Measurements from ENCODE around the gene SGMS2. TPM values are rescaled to one million over a fixed set of nuclear protein-coding genes. Genes with fewer than 3 reads are reported as not detected.

Gene SGMS2
- total RNA-seq, 2 experiments from 2014 or later = 0.46 TPM

GRCh38 chr4:107862658-107863057 lies 37.9 kb downstream of the SGMS2 start:
- ChIA-PET POLR2A (no interaction called here), CTCF (no interaction called here)

DNA sequence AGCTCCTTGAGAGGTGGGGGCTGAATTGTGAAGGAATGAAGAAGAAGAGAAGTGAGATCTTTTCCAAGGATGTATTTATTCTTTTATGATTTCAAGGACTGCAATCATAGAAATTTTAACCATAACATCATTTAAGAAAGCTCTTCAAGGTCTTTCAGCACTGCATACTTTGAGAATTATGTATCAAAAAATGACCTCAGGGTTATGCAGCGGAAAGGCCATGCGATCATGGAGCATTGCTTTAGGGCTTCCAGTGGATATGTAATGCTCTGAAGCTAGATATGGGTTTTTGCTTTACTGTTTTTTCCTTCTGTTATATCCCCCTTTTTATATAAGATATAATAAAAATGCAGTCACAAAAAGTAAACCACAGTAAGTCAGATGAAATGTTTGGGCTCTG lies 38.7 kb downstream of the SGMS2 start:
- POLR2A ChIA-PET = no interaction called here
- CTCF ChIA-PET = no interaction called here

GRCh38 chr4:107863850-107864371 lies 39.2 kb downstream of the SGMS2 start:
- POLR2A ChIA-PET = no interaction called here
- CTCF ChIA-PET = no interaction called here

DNA sequence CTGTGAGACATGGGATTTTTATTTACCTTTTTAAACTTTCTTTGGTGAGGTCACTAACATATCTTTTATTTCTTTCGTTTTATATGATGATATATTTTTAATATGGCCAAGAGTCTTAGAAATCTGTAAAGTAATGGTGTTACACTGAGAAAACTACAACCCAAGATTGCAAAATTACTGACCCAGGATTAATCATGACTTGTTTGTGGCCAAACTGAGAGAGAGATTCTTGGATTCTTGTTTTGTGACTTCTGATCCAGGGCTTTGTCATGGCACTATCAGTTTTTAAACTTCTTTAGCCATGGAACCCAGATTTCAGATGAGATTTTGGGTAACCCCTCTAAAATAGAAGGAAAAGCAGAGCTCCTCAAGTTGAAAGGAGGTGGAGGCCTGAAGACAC lies 42.0 kb downstream of the SGMS2 start:
- CTCF ChIA-PET = no interaction called here
- POLR2A ChIA-PET = no interaction called here

- ChIA-PET POLR2A (no interaction called here), CTCF (interaction anchor here (0.5 kb wide), 1 partner anchor 858 kb away, joined by 3 read pairs; no protein-coding TSS in a partner anchor)
Observed at GRCh38 chr4:107870236-107870635, 45.5 kb downstream of the SGMS2 start.

GRCh38 chr4:107870916-107871786 lies 46.4 kb downstream of the SGMS2 start:
- ChIA-PET POLR2A (no interaction called here), CTCF (no interaction called here)

- CTCF ChIA-PET = no interaction called here
- POLR2A ChIA-PET = no interaction called here
Observed at GRCh38 chr4:107874024-107874423, 49.3 kb downstream of the SGMS2 start.

DNA sequence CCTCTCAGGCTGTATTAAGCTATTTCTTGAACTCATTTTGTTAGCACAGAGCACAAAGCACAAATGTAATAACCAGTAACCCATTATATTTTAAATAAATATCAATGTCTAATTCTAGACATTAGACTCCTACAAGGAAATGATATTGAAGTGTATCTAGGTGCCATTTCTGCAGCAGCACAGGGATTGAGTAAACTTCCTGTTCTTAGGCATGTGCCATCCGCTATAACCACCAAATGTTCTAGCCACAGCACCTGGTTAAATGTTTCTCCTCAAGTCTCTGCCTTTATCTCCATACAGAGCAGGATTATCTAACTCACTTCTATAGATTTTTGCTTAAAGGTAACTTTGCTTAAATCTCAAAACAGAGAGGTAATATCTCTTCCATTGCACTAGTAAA lies 51.4 kb downstream of the SGMS2 start:
- CTCF ChIA-PET = no interaction called here

DNA sequence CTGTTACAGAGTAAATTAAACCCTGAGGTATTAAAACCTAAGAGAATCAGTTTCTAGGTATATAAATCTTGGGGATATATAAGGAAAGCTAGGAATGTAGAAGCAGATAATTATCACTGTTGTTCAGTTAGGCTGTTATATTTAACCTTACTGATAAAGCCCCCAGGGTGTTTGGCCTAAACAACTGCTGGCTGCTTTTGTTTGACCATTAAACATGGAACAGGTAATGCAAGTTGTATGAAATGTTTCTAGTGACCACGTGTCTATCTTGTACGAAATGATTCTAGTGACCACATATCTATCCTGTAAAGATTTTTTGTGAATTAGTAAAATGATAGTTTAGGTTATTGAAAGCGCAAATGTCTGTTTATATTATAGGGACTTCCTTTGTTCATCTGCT lies 52.6 kb downstream of the SGMS2 start:
- ChIA-PET CTCF (no interaction called here), POLR2A (no interaction called here)

More for the DNA sequence above, 51.4 kb downstream of the SGMS2 start:
- POLR2A ChIA-PET = no interaction called here

GRCh38 chr4:107885865-107886264 lies 61.1 kb downstream of the SGMS2 start:
- ChIA-PET POLR2A (no interaction called here), CTCF (no interaction called here)

- ChIA-PET POLR2A (interaction anchor here (0.6 kb wide), 1 partner anchor 66 kb away, joined by 3 read pairs; no protein-coding TSS in a partner anchor), CTCF (no interaction called here)
Observed at GRCh38 chr4:107888237-107888636, 63.5 kb downstream of the SGMS2 start.

GRCh38 chr4:107890779-107891178 lies 66.0 kb downstream of the SGMS2 start:
- CTCF ChIA-PET = no interaction called here
- POLR2A ChIA-PET = no interaction called here

- ChIA-PET POLR2A (no interaction called here), CTCF (no interaction called here)
Observed at GRCh38 chr4:107891299-107891698, 66.6 kb downstream of the SGMS2 start.

- CTCF ChIA-PET = no interaction called here
- POLR2A ChIA-PET = no interaction called here
Observed at GRCh38 chr4:107893171-107894137, 68.7 kb downstream of the SGMS2 start.

DNA sequence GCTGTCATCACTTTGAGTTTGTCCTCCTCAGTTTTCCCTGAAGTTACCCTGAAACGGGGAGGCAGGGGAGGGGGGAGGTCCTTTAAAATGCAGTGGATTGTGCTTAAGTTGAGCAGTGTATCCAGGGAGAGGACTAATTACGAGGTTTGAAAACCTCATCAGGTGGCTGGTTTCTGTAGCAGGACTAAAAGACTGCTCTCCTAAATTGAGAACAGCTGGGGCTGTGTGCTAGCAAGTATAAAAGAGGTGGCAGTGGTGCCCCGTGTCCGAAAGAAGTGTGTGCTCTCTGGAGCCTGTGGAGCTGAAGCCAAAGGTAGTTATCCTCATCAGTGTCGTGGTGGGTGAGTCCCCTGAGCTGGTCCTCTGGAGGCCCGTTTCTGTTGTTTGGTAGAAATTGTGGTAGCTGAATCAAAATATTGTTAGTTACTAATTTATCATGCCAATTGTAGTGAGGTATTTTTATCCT lies 69.4 kb downstream of the SGMS2 start:
- ChIA-PET CTCF (no interaction called here), POLR2A (no interaction called here)

GRCh38 chr4:107896158-107896645 lies 71.5 kb downstream of the SGMS2 start:
- ChIA-PET CTCF (no interaction called here), POLR2A (no interaction called here)

- CTCF ChIA-PET = no interaction called here
Observed at GRCh38 chr4:107896646-107897045, 71.9 kb downstream of the SGMS2 start.

GRCh38 chr4:107897823-107898222 lies 73.1 kb downstream of the SGMS2 start:
- ChIA-PET POLR2A (no interaction called here), CTCF (no interaction called here)

More at GRCh38 chr4:107896646-107897045, 71.9 kb downstream of the SGMS2 start:
- POLR2A ChIA-PET = no interaction called here

DNA sequence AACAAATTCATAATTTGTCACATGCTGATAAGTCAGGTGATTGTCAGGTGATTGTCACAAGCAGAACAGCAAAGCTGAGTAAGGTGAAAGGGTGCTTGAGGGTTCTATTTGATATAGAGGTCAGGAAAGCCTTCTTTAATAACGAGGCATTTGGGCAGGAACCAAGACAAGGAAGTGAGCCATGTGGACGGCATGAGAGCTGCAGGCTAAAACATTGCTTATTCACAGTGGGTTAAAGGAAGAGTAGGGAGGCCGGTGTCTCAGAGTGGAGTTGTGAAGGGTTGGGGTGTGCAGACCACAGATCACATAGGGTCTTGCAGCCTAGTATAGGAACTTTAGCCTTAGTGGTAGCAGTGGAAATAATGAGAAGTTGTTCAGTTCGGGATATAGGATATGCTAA lies 75.3 kb downstream of the SGMS2 start:
- ChIA-PET POLR2A (no interaction called here), CTCF (no interaction called here)

DNA sequence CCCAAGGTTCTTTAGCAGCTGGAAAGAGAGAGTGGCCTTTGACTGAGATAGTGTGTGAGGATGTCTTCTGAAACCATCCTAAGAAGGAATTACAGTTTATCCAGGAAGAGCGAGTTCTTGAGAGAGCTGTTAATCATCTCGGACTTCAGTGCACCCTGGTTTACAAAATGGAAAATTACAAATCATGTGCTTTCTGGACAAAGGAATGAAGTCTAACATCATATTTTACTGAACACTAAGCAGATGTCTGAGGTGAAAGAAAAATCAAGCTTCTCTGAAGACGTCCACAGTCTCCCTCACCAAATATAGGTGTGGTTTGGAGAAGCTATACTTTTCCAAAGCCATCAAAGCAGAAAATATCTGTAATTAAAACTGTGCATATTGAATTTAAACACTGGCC lies 75.8 kb downstream of the SGMS2 start:
- ChIA-PET POLR2A (no interaction called here), CTCF (no interaction called here)
